AG09309 (cell line): ENCODE measurements around the gene PCDHGA1.
A peak's percentile ranks its signal among the peaks of the same experiment; 100 is the strongest.

Experiments
- DNase-seq: peaks from one replicate; pipeline ENCODE4 v3.0.0-alpha.2; 2010; ENCODE audit warnings: low read depth
- H3K4me3 ChIP-seq: 2 replicates; pipeline ENCODE4 v1.5.1; 2011; ENCODE audit warnings: mild to moderate bottlenecking, low read depth, low read length, moderate library complexity; ENCODE audit not compliant: control insufficient read depth
- CTCF ChIP-seq: IDR thresholded peaks from 2 replicates; pipeline ENCODE4 v1.5.1; 2011; ENCODE audit warnings: mild to moderate bottlenecking, low read depth, low read length, inconsistent platforms; ENCODE audit not compliant: insufficient read depth, control insufficient read depth; ENCODE audit errors: missing control alignments

PCDHGA1 gene

GRCh38 chr5:141533897-141534296 is 203.6 kb downstream of the PCDHGA1 start:
- no peak overlapping the region for H3K4me3 ChIP-seq
- DNase-seq: no peak
- no peak for TF ChIP-seq CTCF

GRCh38 chr5:141534492-141535213 is 204.3 kb downstream of the PCDHGA1 start:
- TF ChIP-seq CTCF: no peak
- DNase-seq: no peak
- H3K4me3 ChIP-seq: no peak overlapping the region

- no peak overlapping the region for H3K4me3 ChIP-seq
- DNase-seq: no peak
- TF ChIP-seq CTCF: no peak
Measured at GRCh38 chr5:141543053-141543452, 212.7 kb downstream of the PCDHGA1 start.

GRCh38 chr5:141547488-141547887 is 217.2 kb downstream of the PCDHGA1 start:
- no peak overlapping the region for H3K4me3 ChIP-seq
- DNase-seq: no peak
- no peak for TF ChIP-seq CTCF

GRCh38 chr5:141547921-141548320 is 217.6 kb downstream of the PCDHGA1 start:
- no peak overlapping the region for H3K4me3 ChIP-seq
- no peak for DNase-seq
- TF ChIP-seq CTCF: no peak

GRCh38 chr5:141557681-141558136 is 227.4 kb downstream of the PCDHGA1 start:
- H3K4me3 ChIP-seq: peak overlapping the region; percentile 5; the same call in 1 of the 2 replicates
- peak; percentile 77 for TF ChIP-seq CTCF
- DNase-seq: peak; percentile 100
